HEK293 (cell line): ENCODE results near the gene RORC.

Source experiments
- CTCF ChIA-PET: fragments of 350-600 bp; formaldehyde crosslinking; extraction: SDS; loops from one replicate; lab custom pipeline; 2021; ENCODE audit warnings: antibody characterized with exemption; lab: Yijun Ruan, JAX
- POLR2A ChIA-PET: fragments of 300-600 bp; formaldehyde crosslinking; extraction: SDS; loops from one replicate; lab custom pipeline; 2020; ENCODE audit warnings: antibody characterized with exemption, inconsistent platforms; lab: Yijun Ruan, JAX
- H3K27ac ChIP-seq: fragments of 200-500 bp; sonication (Bioruptor generic); 2 replicates; pipeline ENCODE4 v1.5.1; 2014; ENCODE audit warnings: low read depth, low read length, control low read depth, inconsistent platforms; ENCODE audit errors: extremely low read depth
- H3K36me3 ChIP-seq, 2 experiments: fragments of 200-500 bp in 1 of 2; sonication (Bioruptor generic) in 1 of 2; 1 replicate in 1 of 2; 2 replicates in 1 of 2; pipeline ENCODE4 v1.5.1; 2014 to 2017; ENCODE audit warnings: inconsistent platforms in 2 of 2, low read length in 2 of 2; ENCODE audit not compliant: control insufficient read depth in 2 of 2, insufficient read depth in 1 of 2
- H3K4me1 ChIP-seq: fragments of 200-500 bp; sonication (Bioruptor generic); 2 replicates; pipeline ENCODE4 v1.5.1; 2014; ENCODE audit warnings: mild to moderate bottlenecking, low read length, inconsistent platforms; ENCODE audit not compliant: control insufficient read depth, insufficient read depth
- H3K4me3 ChIP-seq: 2 replicates; pipeline ENCODE4 v1.5.1; 2011; ENCODE audit warnings: low read depth, mild to moderate bottlenecking, control low read depth, low read length, moderate library complexity
- H3K9me3 ChIP-seq: fragments of 200-500 bp; sonication (Bioruptor generic); 2 replicates; pipeline ENCODE4 v1.5.1; 2014; ENCODE audit warnings: low read depth, low read length, inconsistent platforms; ENCODE audit not compliant: control insufficient read depth, insufficient read depth
- HOXD13 ChIP-seq: sonication (generic); formaldehyde crosslinking; IDR thresholded peaks from 2 replicates; pipeline ENCODE4 v1.8.0; 2022; ENCODE audit warnings: missing genetic modification reagents, borderline replicate concordance
- PRDM1 ChIP-seq: fragments of 450-650 bp; formaldehyde crosslinking; IDR thresholded peaks from 2 replicates; pipeline ENCODE4; 2016; ENCODE audit warnings: missing biosample characterization, missing genetic modification characterization
- ZFP41 ChIP-seq: fragments of 450-650 bp; formaldehyde crosslinking; IDR thresholded peaks from 2 replicates; pipeline ENCODE4 v1.5.1; 2016; ENCODE audit warnings: missing biosample characterization, missing genetic modification characterization, borderline replicate concordance
- ZFP69B ChIP-seq: fragments of 450-650 bp; formaldehyde crosslinking; IDR thresholded peaks from 2 replicates; pipeline ENCODE4 v1.5.1; 2016; ENCODE audit warnings: missing biosample characterization, missing genetic modification characterization
- ZNF138 ChIP-seq: fragments of 450-650 bp; formaldehyde crosslinking; IDR thresholded peaks from 2 replicates; pipeline ENCODE4 v1.5.1; 2016; ENCODE audit warnings: missing biosample characterization, missing genetic modification characterization, borderline replicate concordance
- ZNF184 ChIP-seq: fragments of 450-650 bp; IDR thresholded peaks from 2 replicates; pipeline ENCODE4 v1.5.1; 2018; ENCODE audit warnings: missing biosample characterization, mild to moderate bottlenecking, missing genetic modification characterization
- ZNF214 ChIP-seq: fragments of 450-650 bp; formaldehyde crosslinking; IDR thresholded peaks from 2 replicates; pipeline ENCODE4 v1.5.1; 2017; ENCODE audit warnings: missing biosample characterization, mild to moderate bottlenecking, missing genetic modification characterization, borderline replicate concordance
- ZNF221 ChIP-seq: fragments of 450-650 bp; formaldehyde crosslinking; IDR thresholded peaks from 2 replicates; pipeline ENCODE4 v1.5.1; 2017; ENCODE audit warnings: missing biosample characterization, missing genetic modification characterization, borderline replicate concordance
- ZNF274 ChIP-seq, 2 experiments: fragments of 200-500 bp in 1 of 2; fragments of 450-650 bp in 1 of 2; sonication (Bioruptor generic) in 1 of 2; formaldehyde crosslinking in 1 of 2; IDR thresholded peaks; 2 replicates each; pipeline versions ENCODE4 v1.5.1 to v1.6.1; 2014 to 2016; ENCODE audit warnings: borderline replicate concordance in 1 of 2, inconsistent platforms in 1 of 2, low read length in 1 of 2, missing biosample characterization in 1 of 2, missing genetic modification characterization in 1 of 2
- ZNF324 ChIP-seq: fragments of 450-650 bp; formaldehyde crosslinking; IDR thresholded peaks from 2 replicates; pipeline ENCODE4 v1.5.1; 2016; ENCODE audit warnings: missing biosample characterization, missing genetic modification characterization
- ZNF426 ChIP-seq: fragments of 450-650 bp; formaldehyde crosslinking; IDR thresholded peaks from 2 replicates; pipeline ENCODE4 v1.5.1; 2017; ENCODE audit warnings: missing biosample characterization, missing genetic modification characterization, mild to moderate bottlenecking, inconsistent platforms, moderate library complexity
- ZNF510 ChIP-seq: fragments of 450-650 bp; formaldehyde crosslinking; IDR thresholded peaks from 2 replicates; pipeline ENCODE4 v1.5.1; 2018; ENCODE audit warnings: mild to moderate bottlenecking, missing genetic modification characterization, missing biosample characterization; ENCODE audit not compliant: insufficient replicate concordance
- ZNF561 ChIP-seq: fragments of 450-650 bp; IDR thresholded peaks from 2 replicates; pipeline ENCODE4 v1.5.1; 2018; ENCODE audit warnings: missing biosample characterization, missing genetic modification characterization, borderline replicate concordance
- ZNF776 ChIP-seq: fragments of 450-650 bp; formaldehyde crosslinking; IDR thresholded peaks from 2 replicates; pipeline ENCODE4 v1.5.0; 2017; ENCODE audit warnings: missing biosample characterization, missing genetic modification characterization, borderline replicate concordance
- TF ChIP-seq, protein P1 (sequence below): fragments of 450-650 bp; formaldehyde crosslinking; IDR thresholded peaks from 2 replicates; pipeline ENCODE4 v1.5.1; 2017; ENCODE audit warnings: missing biosample characterization, missing genetic modification characterization
- TF ChIP-seq, protein P2 (sequence below): fragments of 450-650 bp; formaldehyde crosslinking; IDR thresholded peaks from 2 replicates; pipeline ENCODE4 v1.5.1; 2016; ENCODE audit warnings: missing biosample characterization, missing genetic modification characterization
- TF ChIP-seq, protein P3 (sequence below): fragments of 450-650 bp; formaldehyde crosslinking; IDR thresholded peaks from 2 replicates; pipeline ENCODE4 v1.5.1; 2017; ENCODE audit warnings: missing biosample characterization, missing genetic modification characterization
- TF ChIP-seq, protein P4 (sequence below): fragments of 450-650 bp; formaldehyde crosslinking; IDR thresholded peaks from 2 replicates; pipeline ENCODE4 v1.5.1; 2017; ENCODE audit warnings: missing biosample characterization, missing genetic modification characterization
- TF ChIP-seq, protein P5 (sequence below): fragments of 450-650 bp; formaldehyde crosslinking; IDR thresholded peaks from 2 replicates; pipeline ENCODE4 v1.5.1; 2016; ENCODE audit warnings: missing biosample characterization, missing genetic modification characterization, low read depth
- TF ChIP-seq, protein P6 (sequence below): fragments of 450-650 bp; formaldehyde crosslinking; IDR thresholded peaks from 2 replicates; pipeline ENCODE4 v1.5.1; 2016; ENCODE audit warnings: missing biosample characterization, missing genetic modification characterization

Gene RORC

DNA sequence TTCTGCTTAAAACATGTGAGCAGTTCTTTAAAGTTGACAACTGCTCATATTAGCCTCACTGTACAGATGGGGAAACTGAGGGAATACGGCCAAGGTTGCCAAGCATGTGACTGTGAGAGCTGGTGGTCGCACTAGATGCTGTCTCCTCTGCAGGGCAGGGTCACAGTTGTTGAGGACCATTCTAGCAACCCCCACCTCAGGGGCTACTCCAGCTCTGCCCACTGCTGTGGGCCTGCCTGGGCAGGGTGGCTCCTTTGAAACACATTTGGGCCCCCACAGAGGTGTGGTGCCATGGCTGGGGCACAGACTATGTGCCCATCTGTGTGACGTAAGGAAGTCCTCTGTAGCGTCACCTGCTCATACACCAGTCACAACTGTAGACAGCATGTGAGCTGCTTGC, 21.1 kb upstream of the RORC start (continued):
- TF ChIP-seq, protein P1, sequence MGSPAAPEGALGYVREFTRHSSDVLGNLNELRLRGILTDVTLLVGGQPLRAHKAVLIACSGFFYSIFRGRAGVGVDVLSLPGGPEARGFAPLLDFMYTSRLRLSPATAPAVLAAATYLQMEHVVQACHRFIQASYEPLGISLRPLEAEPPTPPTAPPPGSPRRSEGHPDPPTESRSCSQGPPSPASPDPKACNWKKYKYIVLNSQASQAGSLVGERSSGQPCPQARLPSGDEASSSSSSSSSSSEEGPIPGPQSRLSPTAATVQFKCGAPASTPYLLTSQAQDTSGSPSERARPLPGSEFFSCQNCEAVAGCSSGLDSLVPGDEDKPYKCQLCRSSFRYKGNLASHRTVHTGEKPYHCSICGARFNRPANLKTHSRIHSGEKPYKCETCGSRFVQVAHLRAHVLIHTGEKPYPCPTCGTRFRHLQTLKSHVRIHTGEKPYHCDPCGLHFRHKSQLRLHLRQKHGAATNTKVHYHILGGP (tag by site-specific recombination) = no peak

DNA sequence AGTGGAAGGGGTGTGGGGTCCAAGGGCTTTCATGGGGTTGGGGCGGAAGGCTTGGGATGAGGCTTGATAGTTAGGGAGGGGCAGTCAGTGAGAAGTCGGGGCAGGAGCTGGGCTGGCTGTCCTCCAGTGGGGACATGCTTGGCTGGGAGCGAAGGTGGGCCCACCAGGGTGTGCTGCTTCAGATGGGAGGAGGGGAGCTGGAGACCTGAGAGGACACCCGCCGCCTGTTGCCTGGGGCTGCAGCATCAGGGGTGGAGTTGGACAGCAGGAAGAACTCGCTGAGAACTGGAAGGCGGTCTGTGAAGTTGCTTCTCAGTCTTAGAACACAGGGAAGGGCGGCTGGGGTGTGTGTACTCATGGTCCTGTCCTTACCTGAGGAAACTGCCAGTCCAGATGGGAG, 20.3 kb upstream of the RORC start:
- H3K9me3 ChIP-seq = no peaks in the 10 kb centered on the region
- TF ChIP-seq, protein P2, sequence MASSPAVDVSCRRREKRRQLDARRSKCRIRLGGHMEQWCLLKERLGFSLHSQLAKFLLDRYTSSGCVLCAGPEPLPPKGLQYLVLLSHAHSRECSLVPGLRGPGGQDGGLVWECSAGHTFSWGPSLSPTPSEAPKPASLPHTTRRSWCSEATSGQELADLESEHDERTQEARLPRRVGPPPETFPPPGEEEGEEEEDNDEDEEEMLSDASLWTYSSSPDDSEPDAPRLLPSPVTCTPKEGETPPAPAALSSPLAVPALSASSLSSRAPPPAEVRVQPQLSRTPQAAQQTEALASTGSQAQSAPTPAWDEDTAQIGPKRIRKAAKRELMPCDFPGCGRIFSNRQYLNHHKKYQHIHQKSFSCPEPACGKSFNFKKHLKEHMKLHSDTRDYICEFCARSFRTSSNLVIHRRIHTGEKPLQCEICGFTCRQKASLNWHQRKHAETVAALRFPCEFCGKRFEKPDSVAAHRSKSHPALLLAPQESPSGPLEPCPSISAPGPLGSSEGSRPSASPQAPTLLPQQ = peak; percentile 72
- TF ChIP-seq ZFP69B (tag by site-specific recombination) = peak; percentile 75
- TF ChIP-seq, protein P3, sequence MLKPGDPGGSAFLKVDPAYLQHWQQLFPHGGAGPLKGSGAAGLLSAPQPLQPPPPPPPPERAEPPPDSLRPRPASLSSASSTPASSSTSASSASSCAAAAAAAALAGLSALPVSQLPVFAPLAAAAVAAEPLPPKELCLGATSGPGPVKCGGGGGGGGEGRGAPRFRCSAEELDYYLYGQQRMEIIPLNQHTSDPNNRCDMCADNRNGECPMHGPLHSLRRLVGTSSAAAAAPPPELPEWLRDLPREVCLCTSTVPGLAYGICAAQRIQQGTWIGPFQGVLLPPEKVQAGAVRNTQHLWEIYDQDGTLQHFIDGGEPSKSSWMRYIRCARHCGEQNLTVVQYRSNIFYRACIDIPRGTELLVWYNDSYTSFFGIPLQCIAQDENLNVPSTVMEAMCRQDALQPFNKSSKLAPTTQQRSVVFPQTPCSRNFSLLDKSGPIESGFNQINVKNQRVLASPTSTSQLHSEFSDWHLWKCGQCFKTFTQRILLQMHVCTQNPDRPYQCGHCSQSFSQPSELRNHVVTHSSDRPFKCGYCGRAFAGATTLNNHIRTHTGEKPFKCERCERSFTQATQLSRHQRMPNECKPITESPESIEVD (tag by site-specific recombination) = no peak
- TF ChIP-seq, all 188 proteins: peak for 2
- Histone ChIP-seq H3K27ac (no peak overlapping the region), H3K4me1 (no peaks in the 10 kb centered on the region), H3K36me3 (no peaks in the 10 kb centered on the region), H3K4me3 (no peak overlapping the region)
- ChIA-PET POLR2A (no interaction called here), CTCF (interaction anchor here (0.6 kb wide), 1 partner anchor 606 kb away, joined by 3 read pairs; no protein-coding TSS in a partner anchor)

DNA sequence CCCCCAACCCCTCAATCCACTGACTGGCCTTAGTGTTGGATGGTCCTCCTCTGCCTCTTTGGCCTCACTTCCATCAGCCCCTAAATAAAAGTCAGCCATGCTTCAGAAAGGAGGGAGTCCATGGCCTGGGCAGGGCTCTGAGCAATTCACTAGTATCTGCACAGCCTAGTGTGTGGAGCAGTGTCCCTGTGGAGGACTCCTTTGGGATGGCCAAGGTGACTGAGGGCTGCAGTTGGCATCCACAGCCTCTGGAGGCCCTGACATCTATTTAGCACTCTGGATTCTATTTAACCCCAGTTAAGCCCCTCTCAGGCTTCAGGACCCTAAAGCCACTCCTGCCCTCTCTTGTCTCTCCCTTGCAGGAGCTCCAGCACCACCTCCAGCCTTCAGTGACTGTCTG, 18.3 kb upstream of the RORC start:
- POLR2A ChIA-PET = interaction anchor here (0.6 kb wide), 1 partner anchor 216 kb away, joined by 4 read pairs; no protein-coding TSS in a partner anchor
- CTCF ChIA-PET = no interaction called here
- no peak overlapping the region for H3K27ac ChIP-seq
- H3K4me3 ChIP-seq = no peak overlapping the region
- H3K4me1 ChIP-seq = no peaks in the 10 kb centered on the region
- no peaks in the 10 kb centered on the region for H3K9me3 ChIP-seq
- no peaks in the 10 kb centered on the region for H3K36me3 ChIP-seq
- TF ChIP-seq ZNF776 (no peak), PRDM1 (tag by site-specific recombination) (no peak), ZFP41 (tag by site-specific recombination) (no peak), ZNF221 (no peak), ZNF426 (tag by site-specific recombination) (no peak), ZNF324 (tag by site-specific recombination) (no peak), ZNF510 (no peak), ZNF561 (tag by site-specific recombination) (no peak), ZNF274 (IDR thresholded peaks at IDR 0.05; ENCODE audit: low read length) (no peak), ZNF274 (tag by site-specific recombination; IDR thresholded peaks at IDR 0.05; ENCODE audit: borderline replicate concordance) (no peak), ZNF214 (no peak), ZNF138 (tag by site-specific recombination) (no peak), HOXD13 (CRISPR knock-in tag) (no peak), ZNF184 (tag by site-specific recombination) (no peak)
- TF ChIP-seq, protein P4, sequence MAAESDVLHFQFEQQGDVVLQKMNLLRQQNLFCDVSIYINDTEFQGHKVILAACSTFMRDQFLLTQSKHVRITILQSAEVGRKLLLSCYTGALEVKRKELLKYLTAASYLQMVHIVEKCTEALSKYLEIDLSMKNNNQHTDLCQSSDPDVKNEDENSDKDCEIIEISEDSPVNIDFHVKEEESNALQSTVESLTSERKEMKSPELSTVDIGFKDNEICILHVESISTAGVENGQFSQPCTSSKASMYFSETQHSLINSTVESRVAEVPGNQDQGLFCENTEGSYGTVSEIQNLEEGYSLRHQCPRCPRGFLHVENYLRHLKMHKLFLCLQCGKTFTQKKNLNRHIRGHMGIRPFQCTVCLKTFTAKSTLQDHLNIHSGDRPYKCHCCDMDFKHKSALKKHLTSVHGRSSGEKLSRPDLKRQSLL (tag by site-specific recombination) = no peak
- TF ChIP-seq, protein P5, sequence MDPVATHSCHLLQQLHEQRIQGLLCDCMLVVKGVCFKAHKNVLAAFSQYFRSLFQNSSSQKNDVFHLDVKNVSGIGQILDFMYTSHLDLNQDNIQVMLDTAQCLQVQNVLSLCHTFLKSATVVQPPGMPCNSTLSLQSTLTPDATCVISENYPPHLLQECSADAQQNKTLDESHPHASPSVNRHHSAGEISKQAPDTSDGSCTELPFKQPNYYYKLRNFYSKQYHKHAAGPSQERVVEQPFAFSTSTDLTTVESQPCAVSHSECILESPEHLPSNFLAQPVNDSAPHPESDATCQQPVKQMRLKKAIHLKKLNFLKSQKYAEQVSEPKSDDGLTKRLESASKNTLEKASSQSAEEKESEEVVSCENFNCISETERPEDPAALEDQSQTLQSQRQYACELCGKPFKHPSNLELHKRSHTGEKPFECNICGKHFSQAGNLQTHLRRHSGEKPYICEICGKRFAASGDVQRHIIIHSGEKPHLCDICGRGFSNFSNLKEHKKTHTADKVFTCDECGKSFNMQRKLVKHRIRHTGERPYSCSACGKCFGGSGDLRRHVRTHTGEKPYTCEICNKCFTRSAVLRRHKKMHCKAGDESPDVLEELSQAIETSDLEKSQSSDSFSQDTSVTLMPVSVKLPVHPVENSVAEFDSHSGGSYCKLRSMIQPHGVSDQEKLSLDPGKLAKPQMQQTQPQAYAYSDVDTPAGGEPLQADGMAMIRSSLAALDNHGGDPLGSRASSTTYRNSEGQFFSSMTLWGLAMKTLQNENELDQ (tag by site-specific recombination) = no peak
- TF ChIP-seq, protein P6, sequence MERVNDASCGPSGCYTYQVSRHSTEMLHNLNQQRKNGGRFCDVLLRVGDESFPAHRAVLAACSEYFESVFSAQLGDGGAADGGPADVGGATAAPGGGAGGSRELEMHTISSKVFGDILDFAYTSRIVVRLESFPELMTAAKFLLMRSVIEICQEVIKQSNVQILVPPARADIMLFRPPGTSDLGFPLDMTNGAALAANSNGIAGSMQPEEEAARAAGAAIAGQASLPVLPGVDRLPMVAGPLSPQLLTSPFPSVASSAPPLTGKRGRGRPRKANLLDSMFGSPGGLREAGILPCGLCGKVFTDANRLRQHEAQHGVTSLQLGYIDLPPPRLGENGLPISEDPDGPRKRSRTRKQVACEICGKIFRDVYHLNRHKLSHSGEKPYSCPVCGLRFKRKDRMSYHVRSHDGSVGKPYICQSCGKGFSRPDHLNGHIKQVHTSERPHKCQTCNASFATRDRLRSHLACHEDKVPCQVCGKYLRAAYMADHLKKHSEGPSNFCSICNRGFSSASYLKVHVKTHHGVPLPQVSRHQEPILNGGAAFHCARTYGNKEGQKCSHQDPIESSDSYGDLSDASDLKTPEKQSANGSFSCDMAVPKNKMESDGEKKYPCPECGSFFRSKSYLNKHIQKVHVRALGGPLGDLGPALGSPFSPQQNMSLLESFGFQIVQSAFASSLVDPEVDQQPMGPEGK (tag by site-specific recombination) = no peak
